Stimulated activated naive CD8-positive, alpha-beta T cell treated with anti-CD3 and anti-CD28 coated beads, Interleukin-15, Interleukin-2, amounts not matched to agents 100 ng/mL and 50 ng/mL, for 24 hours (primary cell): ENCODE results near the gene RARRES2.
A peak's percentile ranks its signal among the peaks of the same experiment; 100 is the strongest.

ENCODE experiments used
- H3K27ac Mint-ChIP-seq: one replicate; pipeline ENCODE4 v1.8.0; 2021; ENCODE audit warnings: mild to moderate bottlenecking, mixed read lengths
- H3K27me3 Mint-ChIP-seq: one replicate; pipeline ENCODE4 v1.8.0; 2021; ENCODE audit warnings: mixed read lengths
- H3K36me3 Mint-ChIP-seq: one replicate; pipeline ENCODE4 v1.8.0; 2021; ENCODE audit warnings: low read depth, mixed read lengths
- H3K4me1 Mint-ChIP-seq: one replicate; pipeline ENCODE4 v1.8.0; 2021; ENCODE audit warnings: low read depth, mixed read lengths
- H3K4me3 Mint-ChIP-seq: one replicate; pipeline ENCODE4 v1.8.0; 2021; ENCODE audit warnings: mild to moderate bottlenecking, mixed read lengths
- H3K9me3 Mint-ChIP-seq: one replicate; pipeline ENCODE4 v1.8.0; 2021; ENCODE audit warnings: mixed read lengths

The RARRES2 gene

GRCh38 chr7:150340875-150341262, 560 bp downstream of the RARRES2 start:
- Mint-ChIP-seq H3K4me1 (peaks cover 7% of the 10 kb centered on the region), H3K9me3 (no peaks in the 10 kb centered on the region), H3K36me3 (peaks cover 10% of the 10 kb centered on the region), H3K27ac (no peak overlapping the region), H3K4me3 (peak overlapping the region; percentile 37), H3K27me3 (peaks cover 28% of the 10 kb centered on the region)

DNA sequence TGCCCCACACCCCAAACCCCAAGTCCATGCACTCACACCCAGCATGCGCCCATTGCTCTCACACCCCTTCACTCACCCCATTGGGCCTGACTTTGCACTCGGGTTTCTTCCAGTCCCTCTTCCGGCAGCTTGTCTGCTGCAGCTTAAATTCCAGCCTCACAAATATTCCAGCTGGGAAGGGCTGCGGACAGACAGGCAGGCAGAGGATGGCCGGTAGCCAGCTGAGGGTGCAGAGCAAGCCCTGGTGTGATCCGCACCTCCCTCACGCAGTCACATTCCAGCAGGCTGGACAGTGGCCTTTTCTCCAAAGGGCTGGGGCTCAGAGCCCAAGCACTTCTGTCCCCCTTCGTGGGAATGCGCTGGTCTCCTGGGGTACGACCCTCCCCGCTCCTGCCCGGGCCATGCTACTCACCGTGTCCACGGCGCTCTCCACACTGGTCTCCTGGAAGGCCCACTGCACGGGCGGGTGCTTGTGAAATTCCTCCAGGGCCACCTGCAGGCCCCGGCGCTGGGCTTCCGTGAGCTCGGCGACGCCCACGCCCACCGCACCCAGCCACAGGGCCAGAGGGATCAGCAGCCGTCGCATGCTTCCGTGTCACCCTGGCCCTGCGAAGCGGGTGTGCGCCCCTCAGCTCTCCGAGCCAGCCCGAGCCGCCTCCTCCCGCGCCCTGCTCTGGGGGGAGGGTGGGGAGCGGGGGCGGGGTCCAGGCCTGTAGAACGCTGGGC, 1.2 kb downstream of the RARRES2 start:
- Mint-ChIP-seq H3K27me3 (peaks cover 26% of the 10 kb centered on the region), H3K36me3 (peaks cover 10% of the 10 kb centered on the region), H3K27ac (no peak overlapping the region), H3K4me3 (no peak overlapping the region), H3K9me3 (no peaks in the 10 kb centered on the region), H3K4me1 (peaks cover 7% of the 10 kb centered on the region)

DNA sequence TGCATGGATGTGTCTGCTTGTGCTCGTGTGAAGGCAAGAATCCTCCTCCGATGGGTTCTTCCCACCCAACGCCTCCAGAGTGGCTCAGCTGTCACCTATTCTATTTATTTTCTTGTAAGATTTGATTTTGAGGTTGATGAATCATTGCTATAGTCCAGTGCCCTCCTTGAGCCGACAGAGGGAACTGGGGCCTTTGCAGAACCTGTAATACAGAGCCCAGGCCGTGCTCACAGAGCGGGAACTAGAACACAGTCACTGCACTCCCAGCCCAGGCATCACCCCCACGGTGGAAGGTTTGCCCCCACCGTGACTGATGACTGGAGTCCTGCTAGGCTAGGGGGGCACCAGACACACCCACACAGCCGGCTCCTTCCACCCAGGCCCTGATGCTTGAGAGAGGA, 2.0 kb downstream of the RARRES2 start:
- peaks cover 10% of the 10 kb centered on the region for H3K36me3 Mint-ChIP-seq
- no peak overlapping the region for H3K27ac Mint-ChIP-seq
- no peaks in the 10 kb centered on the region for H3K9me3 Mint-ChIP-seq
- H3K4me1 Mint-ChIP-seq: peaks cover 7% of the 10 kb centered on the region
- H3K27me3 Mint-ChIP-seq: peaks cover 22% of the 10 kb centered on the region
- no peak overlapping the region for H3K4me3 Mint-ChIP-seq

- Mint-ChIP-seq H3K27ac (no peak overlapping the region), H3K9me3 (no peaks in the 10 kb centered on the region)
Observed at GRCh38 chr7:150338166-150338829, 3.1 kb downstream of the RARRES2 start.

GRCh38 chr7:150337659-150338081, 3.8 kb downstream of the RARRES2 start:
- Mint-ChIP-seq H3K36me3 (peaks cover 10% of the 10 kb centered on the region), H3K4me1 (peaks cover 7% of the 10 kb centered on the region), H3K27me3 (peaks cover 10% of the 10 kb centered on the region), H3K27ac (no peak overlapping the region), H3K4me3 (no peak overlapping the region), H3K9me3 (no peaks in the 10 kb centered on the region)

More at GRCh38 chr7:150338166-150338829, 3.1 kb downstream of the RARRES2 start:
- Mint-ChIP-seq H3K4me1 (peaks cover 7% of the 10 kb centered on the region), H3K27me3 (peaks cover 16% of the 10 kb centered on the region), H3K4me3 (no peak overlapping the region), H3K36me3 (peaks cover 10% of the 10 kb centered on the region)

DNA sequence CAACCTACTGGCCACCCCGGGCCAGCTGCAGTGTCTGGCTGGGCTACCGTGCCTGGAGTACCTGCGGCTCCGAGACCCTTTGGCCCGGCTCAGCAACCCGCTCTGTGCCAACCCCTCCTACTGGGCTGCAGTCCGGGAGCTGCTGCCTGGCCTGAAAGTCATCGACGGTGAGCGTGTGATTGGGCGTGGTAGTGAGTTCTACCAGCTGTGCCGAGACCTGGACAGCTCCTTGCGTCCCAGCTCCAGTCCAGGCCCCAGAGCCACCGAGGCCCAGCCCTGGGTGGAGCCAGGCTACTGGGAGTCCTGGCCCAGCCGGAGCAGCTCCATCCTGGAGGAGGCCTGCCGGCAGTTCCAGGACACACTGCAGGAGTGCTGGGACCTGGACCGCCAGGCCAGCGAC, 4.2 kb downstream of the RARRES2 start:
- Mint-ChIP-seq H3K9me3 (no peaks in the 10 kb centered on the region), H3K27me3 (peaks cover 5% of the 10 kb centered on the region), H3K4me1 (peaks cover 7% of the 10 kb centered on the region), H3K4me3 (no peak overlapping the region), H3K36me3 (peaks cover 10% of the 10 kb centered on the region), H3K27ac (no peak overlapping the region)

GRCh38 chr7:150336746-150337145, 4.7 kb downstream of the RARRES2 start:
- Mint-ChIP-seq H3K9me3 (no peaks in the 10 kb centered on the region), H3K27me3 (peaks cover under 1% of the 10 kb centered on the region), H3K4me1 (peaks cover 7% of the 10 kb centered on the region), H3K36me3 (peaks cover 10% of the 10 kb centered on the region), H3K4me3 (no peak overlapping the region), H3K27ac (no peak overlapping the region)

DNA sequence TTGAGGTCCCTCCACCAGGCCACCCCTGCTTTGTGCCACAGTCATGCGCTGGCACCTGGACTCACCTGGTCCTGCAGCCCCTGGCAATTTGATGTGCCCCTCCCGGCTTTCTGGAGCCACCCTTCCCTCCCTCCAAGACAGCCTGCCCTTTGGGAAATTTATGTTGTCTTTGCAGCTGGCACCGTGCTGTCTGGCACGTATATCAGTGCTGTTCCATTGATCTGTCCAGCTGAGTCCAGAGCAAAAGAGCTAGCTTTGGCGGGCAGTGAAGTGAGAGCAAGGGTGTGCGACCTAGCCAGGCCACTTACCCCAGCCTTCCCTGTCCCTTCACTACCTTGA, 5.7 kb downstream of the RARRES2 start:
- Mint-ChIP-seq H3K36me3 (peaks cover 17% of the 10 kb centered on the region), H3K4me3 (no peak overlapping the region), H3K27me3 (no peaks in the 10 kb centered on the region), H3K9me3 (no peaks in the 10 kb centered on the region), H3K4me1 (peaks cover 5% of the 10 kb centered on the region), H3K27ac (no peak overlapping the region)

GRCh38 chr7:150335108-150335773, 6.2 kb downstream of the RARRES2 start:
- no peaks in the 10 kb centered on the region for H3K27me3 Mint-ChIP-seq
- no peak overlapping the region for H3K4me3 Mint-ChIP-seq
- H3K4me1 Mint-ChIP-seq: peaks cover 2% of the 10 kb centered on the region
- H3K9me3 Mint-ChIP-seq: no peaks in the 10 kb centered on the region
- peaks cover 17% of the 10 kb centered on the region for H3K36me3 Mint-ChIP-seq
- no peak overlapping the region for H3K27ac Mint-ChIP-seq

DNA sequence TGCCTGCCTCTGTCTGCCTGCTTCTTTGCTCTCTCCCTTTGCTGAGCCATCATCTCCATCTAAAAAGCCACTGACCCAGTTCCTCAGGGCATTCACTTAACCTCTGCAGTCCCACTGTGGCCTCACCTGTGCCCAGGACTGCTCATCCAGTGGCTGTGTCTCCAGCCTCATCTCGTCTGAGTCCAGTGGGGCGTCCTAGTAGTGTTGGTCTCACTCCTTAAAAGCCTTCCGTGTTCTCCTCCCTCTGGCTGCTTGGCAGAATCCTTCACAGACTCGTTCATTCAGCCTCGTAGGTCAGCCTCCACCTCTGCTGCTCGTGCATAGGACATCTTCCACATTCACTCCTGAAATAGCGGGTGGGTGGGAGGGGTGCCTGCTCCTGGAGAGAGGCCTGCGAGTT, 7.3 kb downstream of the RARRES2 start:
- no peaks in the 10 kb centered on the region for H3K9me3 Mint-ChIP-seq
- no peak overlapping the region for H3K4me3 Mint-ChIP-seq
- peaks cover 18% of the 10 kb centered on the region for H3K36me3 Mint-ChIP-seq
- H3K4me1 Mint-ChIP-seq: no peaks in the 10 kb centered on the region
- H3K27ac Mint-ChIP-seq: no peak overlapping the region
- no peaks in the 10 kb centered on the region for H3K27me3 Mint-ChIP-seq

- Mint-ChIP-seq H3K27me3 (no peaks in the 10 kb centered on the region), H3K4me1 (no peaks in the 10 kb centered on the region), H3K27ac (no peak overlapping the region), H3K9me3 (no peaks in the 10 kb centered on the region), H3K36me3 (peaks cover 23% of the 10 kb centered on the region), H3K4me3 (no peak overlapping the region)
Observed at GRCh38 chr7:150333659-150334058, 7.8 kb downstream of the RARRES2 start.

DNA sequence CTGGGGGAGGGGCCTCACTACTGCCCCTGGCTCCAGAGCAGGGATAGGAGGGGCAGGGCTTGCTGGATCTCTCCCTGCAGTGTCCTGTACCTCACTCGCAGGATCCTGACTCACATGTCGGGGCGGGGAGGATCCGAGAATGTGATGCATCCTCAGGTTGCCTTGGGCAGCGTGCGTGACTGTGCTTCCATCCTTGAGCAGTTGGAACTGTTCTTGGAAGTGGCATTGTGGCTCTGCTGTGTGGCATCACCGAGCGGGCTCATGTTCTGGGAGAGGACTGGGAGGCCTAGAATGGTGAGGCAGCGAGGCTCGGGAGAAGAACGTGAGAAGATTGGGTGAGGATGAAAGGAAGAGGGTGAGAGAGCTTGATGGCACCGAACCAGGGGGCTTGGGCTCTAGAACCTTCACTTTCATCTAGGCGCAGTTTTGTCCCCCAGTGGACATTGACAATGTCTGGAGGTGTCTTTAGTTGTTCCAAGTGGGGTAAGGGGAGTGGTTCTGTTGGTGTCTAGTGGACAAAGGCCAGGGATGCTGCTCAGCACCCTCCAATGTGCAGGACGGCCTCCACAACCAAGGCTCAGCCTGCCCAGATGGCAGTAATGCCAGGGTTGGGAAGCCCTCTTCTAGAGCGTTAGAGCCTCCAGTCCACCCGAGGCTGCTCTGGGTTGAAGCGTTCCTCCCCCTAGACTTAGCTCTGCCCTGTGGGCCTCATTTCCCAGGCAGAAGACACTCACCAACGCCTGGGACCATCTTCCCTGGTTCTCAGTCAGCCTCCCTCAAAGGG, 8.4 kb downstream of the RARRES2 start:
- no peaks in the 10 kb centered on the region for H3K9me3 Mint-ChIP-seq
- H3K27ac Mint-ChIP-seq: no peak overlapping the region
- no peaks in the 10 kb centered on the region for H3K4me1 Mint-ChIP-seq
- no peaks in the 10 kb centered on the region for H3K27me3 Mint-ChIP-seq
- peaks cover 27% of the 10 kb centered on the region for H3K36me3 Mint-ChIP-seq
- no peak overlapping the region for H3K4me3 Mint-ChIP-seq

DNA sequence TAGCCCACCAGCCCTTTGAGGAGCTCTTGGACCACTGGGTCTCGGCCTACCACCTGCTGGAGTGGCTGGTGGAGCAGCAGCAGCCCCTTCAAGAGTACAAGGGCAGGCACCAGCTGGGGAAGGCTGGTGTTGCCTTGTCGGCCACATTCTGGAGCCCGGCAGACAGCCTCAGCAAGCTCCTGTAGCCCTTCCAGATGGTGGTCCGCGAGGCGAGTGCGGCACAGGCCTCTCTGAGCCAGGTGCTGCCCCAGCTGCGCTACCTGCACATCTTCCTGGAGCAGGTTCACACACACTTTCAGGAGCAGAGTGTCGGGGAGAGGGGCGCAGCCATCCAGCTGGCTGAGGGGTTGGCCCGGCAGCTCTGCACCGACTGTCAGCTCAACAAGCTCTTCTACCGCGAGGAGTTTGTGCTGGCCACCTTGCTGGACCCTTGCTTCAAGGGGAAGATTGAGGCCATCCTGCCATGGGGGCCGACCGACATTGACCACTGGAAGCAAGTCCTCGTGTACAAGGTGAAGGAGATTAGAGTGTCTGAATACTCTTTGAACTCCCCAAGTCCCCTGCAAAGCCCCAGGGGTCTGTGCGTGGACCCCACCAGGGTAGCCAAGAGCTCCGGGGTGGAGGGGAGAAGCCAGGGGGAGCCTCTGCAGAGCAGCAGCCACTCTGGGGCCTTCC, 11.1 kb downstream of the RARRES2 start:
- Mint-ChIP-seq H3K36me3 (peaks cover 36% of the 10 kb centered on the region), H3K4me3 (no peak overlapping the region), H3K27ac (no peak overlapping the region), H3K9me3 (no peaks in the 10 kb centered on the region), H3K27me3 (no peaks in the 10 kb centered on the region), H3K4me1 (peaks cover 6% of the 10 kb centered on the region)

DNA sequence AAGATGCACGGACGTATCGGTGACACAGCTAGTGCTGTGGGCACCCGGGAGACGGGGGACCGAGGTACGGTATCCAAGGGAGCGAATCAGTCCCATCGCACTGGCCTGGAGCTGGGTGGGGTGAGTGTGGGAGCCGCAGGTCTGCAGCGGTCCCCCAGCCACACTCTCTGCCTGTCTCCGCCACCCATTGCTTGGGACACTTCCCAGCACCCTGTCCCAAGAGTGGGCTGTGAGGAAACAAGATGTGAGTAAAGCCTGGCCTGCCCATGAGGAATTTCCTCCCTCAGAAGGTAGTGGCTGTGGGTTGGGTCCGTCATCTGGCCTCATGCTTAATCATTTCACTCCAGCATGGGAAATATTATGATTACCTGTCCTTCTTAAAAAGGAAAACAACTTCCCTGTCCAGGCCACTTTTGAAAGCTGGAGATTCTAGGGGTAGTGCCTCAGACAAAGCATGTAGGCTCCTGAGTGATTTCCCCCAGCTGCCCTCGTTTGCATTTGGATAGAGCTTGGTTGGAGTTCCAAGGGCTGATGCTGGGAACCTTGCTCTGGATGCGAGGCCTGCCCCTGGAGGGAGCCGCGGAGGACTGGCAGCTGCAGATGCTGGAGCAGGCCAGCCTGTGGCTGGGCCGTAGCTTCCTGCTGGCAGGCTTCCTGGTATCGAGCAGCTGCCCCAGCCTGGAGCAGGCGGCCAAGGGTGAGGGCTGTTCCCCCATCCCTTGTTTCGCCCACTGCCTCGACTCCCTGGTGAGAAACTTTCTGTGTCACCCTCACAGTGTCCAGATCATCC, 11.9 kb downstream of the RARRES2 start:
- peaks cover 15% of the 10 kb centered on the region for H3K4me1 Mint-ChIP-seq
- H3K27ac Mint-ChIP-seq: no peak overlapping the region
- H3K36me3 Mint-ChIP-seq: peaks cover 44% of the 10 kb centered on the region
- no peaks in the 10 kb centered on the region for H3K9me3 Mint-ChIP-seq
- H3K27me3 Mint-ChIP-seq: no peaks in the 10 kb centered on the region
- H3K4me3 Mint-ChIP-seq: no peak overlapping the region
